GM12891 (cell line): ENCODE data around the gene YIF1A.
A peak's percentile ranks its signal among the peaks of the same experiment; 100 is the strongest.
"Not testable (repeated sequence)": the region's sequence is repeated elsewhere in the genome, so short reads cannot be mapped to it uniquely, and the experiment has no call there.

ENCODE experiments used
- DNase-seq: peaks from one replicate; pipeline ENCODE4 v3.0.0; 2011; ENCODE audit warnings: low spot score; ENCODE audit not compliant: insufficient read length
- FAIRE-seq: peaks from 2 replicates; lab custom pipeline; 2011; peaks lifted over from hg19 to GRCh38; lab: Jason Lieb, UNC
- PAX5 ChIP-seq: IDR thresholded peaks from 2 replicates; pipeline ENCODE4 v1.6.1; 2011; ENCODE audit warnings: low read length, moderate library complexity, mild to moderate bottlenecking; ENCODE audit not compliant: insufficient read depth, severe bottlenecking
- POLR2A ChIP-seq: IDR thresholded peaks from 2 replicates; pipeline ENCODE4 v1.6.1; 2011; ENCODE audit warnings: low read depth, low read length, control low read depth
- POLR2AphosphoS5 ChIP-seq: IDR thresholded peaks from 2 replicates; pipeline ENCODE4 v1.6.1; 2011; ENCODE audit warnings: low read depth, low read length, control low read depth
- POU2F2 ChIP-seq: IDR thresholded peaks from 2 replicates; pipeline ENCODE4 v1.6.1; 2011; ENCODE audit warnings: low read depth, mild to moderate bottlenecking, control low read depth, low read length, moderate library complexity
- SPI1 ChIP-seq: IDR thresholded peaks from 2 replicates; pipeline ENCODE4 v1.6.1; 2011; ENCODE audit warnings: low read depth, low read length, control low read depth
- TAF1 ChIP-seq: IDR thresholded peaks from 2 replicates; pipeline ENCODE4 v1.6.1; 2011; ENCODE audit warnings: low read depth, low read length, control low read depth

Gene YIF1A

GRCh38 chr11:66276619-66277018, 12.3 kb downstream of the YIF1A start:
- DNase-seq, FAIRE-seq: not testable (repeated sequence)
- 0 out of 2 replicates have a peak, but pooled peaks have one; percentile 20 for TF ChIP-seq POLR2AphosphoS5

GRCh38 chr11:66275984-66276612, 12.8 kb downstream of the YIF1A start:
- FAIRE-seq: no peak

GRCh38 chr11:66275396-66275795, 13.5 kb downstream of the YIF1A start:
- TF ChIP-seq POLR2AphosphoS5 (no peak), SPI1 (no peak), POLR2A (no peak), PAX5 (no peak), POU2F2 (no peak), TAF1 (no peak)
- FAIRE-seq (no peak), DNase-seq (no peak)

More at GRCh38 chr11:66275984-66276612, 12.8 kb downstream of the YIF1A start:
- TF ChIP-seq POLR2AphosphoS5: no peak
- TF ChIP-seq SPI1: no peak
- no peak for TF ChIP-seq TAF1
- TF ChIP-seq PAX5: no peak
- TF ChIP-seq POLR2A: no peak
- TF ChIP-seq POU2F2: no peak
- no peak for DNase-seq

GRCh38 chr11:66274219-66274618, 14.7 kb downstream of the YIF1A start:
- TF ChIP-seq POLR2A (no peak; the same call in 1 of the 2 replicates), SPI1 (no peak), POU2F2 (no peak), PAX5 (no peak), TAF1 (no peak)

GRCh38 chr11:66272596-66272995, 16.3 kb downstream of the YIF1A start:
- DNase-seq (no peak), FAIRE-seq (no peak)
- no peak for TF ChIP-seq TAF1
- TF ChIP-seq POLR2A: no peak
- no peak for TF ChIP-seq SPI1
- TF ChIP-seq PAX5: no peak
- TF ChIP-seq POLR2AphosphoS5: no peak
- no peak for TF ChIP-seq POU2F2

More at GRCh38 chr11:66274219-66274618, 14.7 kb downstream of the YIF1A start:
- DNase-seq: no peak
- no peak for FAIRE-seq

- DNase-seq (no peak), FAIRE-seq (no peak)
- TF ChIP-seq POLR2AphosphoS5 (no peak), POLR2A (no peak), TAF1 (no peak), PAX5 (no peak), POU2F2 (no peak), SPI1 (no peak)
Measured at GRCh38 chr11:66271816-66272215, 17.1 kb downstream of the YIF1A start.

GRCh38 chr11:66268952-66269905, 19.7 kb downstream of the YIF1A start:
- TF ChIP-seq PAX5 (no peak), POU2F2 (no peak), POLR2A (no peak), POLR2AphosphoS5 (no peak), SPI1 (no peak; the same call in none of the 2 replicates), TAF1 (no peak)
- no peak for DNase-seq
- FAIRE-seq: peak; percentile 79

GRCh38 chr11:66268244-66268951, 20.5 kb downstream of the YIF1A start, which contains the start of gene RAB1B:
RAB1B (plus strand) TSS chr11:66268639; CDS start chr11:66268680, 41 bp downstream.
- DNase-seq: peak; percentile 97
- peak; percentile 63 for TF ChIP-seq TAF1
- peak; percentile 56 for TF ChIP-seq POLR2AphosphoS5
- TF ChIP-seq POLR2A: peak; percentile 74
- peak; percentile 5 for TF ChIP-seq PAX5
- no peak for TF ChIP-seq POU2F2
- FAIRE-seq: peak; percentile 99
